HG03103 (cell line): ENCODE measurements around the gene ZBED1.
"Not testable (repeated sequence)": the region's sequence is repeated elsewhere in the genome, so short reads cannot be mapped to it uniquely, and the experiment has no call there.

Experiments
- ATAC-seq: cut with Tn5 transposase; IDR thresholded peaks from one replicate; pipeline ENCODE4 v1.9.1; 2021; ENCODE audit warnings: low read depth; ENCODE audit not compliant: unreplicated experiment

The ZBED1 gene

DNA sequence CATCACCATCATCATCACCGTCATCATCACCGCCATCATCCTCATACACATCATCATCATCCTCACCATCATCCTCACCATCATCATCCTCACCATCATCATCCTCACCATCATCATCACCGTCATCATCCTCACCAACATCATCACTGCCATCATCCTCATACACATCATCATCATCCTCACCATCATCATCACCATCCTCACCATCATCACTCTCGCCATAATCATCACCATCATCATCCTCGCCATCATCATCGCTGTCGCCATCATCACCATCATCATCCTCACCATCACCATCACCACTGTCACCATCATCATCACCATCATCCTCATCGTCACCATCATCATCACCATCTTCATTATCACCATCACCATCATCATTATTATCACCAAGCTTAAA, 19.8 kb upstream of the ZBED1 start:
- no peak for ATAC-seq

DNA sequence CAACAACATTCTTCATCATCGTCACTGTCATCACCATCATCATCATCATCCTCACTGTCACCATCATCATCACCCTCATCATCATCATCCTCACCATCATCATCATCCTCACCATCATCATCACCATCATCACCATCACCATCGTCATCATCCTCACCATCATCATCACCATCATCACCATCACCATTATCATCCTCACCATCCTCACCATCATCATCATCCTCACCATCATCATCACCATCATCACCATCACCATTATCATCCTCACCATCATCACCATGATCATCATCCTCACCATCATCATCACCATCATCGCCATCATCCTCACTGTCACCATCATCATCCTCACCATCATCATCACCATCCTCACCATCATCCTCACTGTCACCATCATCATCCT, 18.9 kb upstream of the ZBED1 start:
- not testable (repeated sequence) for ATAC-seq

DNA sequence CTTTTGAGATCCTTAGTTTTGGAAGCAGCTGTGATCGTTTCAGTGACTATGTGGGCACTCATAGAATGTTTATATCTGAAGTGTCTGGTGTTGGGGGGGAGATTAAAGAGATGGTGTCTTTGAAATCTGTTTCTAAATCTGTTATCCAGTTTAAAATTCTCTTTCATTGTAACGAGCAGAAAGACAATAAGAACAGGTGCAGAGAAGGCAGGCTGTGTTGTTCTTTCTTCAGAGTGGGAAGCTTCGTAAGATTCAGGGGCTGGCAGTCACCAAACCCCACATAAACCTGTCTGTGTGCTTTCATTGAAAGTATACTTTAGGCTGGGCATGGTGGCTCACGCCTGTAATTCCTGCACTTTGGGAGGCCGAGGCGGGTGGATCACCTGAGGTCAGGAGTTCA, 16.3 kb upstream of the ZBED1 start:
- no peak for ATAC-seq

DNA sequence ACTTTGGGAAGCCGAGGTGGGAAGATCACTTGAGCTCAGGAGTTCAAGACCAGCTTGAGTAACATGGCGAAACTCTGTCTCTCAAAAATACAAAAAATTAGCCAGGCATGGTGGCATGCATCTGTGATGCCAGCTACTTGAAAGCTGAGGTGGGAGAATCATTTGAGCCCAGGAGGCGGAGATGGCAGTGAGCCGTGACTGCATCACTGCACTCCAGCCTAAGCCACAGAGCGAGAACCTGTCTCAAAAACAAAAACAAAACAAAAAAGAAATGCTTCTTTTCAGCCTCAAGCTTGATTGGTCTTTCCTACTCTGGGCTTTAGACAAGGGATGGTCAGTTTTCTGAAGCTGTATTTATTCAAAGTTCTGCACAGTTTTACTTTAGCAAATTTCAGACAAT, 15.8 kb upstream of the ZBED1 start:
- peak; percentile 42 for ATAC-seq

DNA sequence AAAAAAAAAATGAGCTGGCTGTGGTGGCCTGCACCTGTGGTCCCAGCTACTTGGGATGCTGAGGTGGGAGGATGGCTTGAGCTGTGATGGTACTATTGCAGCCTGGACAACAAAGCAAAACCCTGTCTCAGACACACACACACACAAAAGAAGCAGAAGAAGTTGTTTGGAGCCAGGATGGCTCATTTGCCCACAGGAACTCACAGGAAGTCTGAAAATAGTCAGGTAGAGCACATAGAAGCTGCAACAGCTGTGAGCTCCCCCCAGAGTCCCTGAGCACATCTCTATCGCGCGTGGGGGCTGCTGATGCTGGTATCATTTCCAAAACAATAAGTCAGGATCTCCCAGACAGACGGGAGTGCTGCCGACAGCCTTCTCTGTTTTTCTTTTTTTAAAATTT, 13.4 kb upstream of the ZBED1 start:
- ATAC-seq = peak; percentile 36

DNA sequence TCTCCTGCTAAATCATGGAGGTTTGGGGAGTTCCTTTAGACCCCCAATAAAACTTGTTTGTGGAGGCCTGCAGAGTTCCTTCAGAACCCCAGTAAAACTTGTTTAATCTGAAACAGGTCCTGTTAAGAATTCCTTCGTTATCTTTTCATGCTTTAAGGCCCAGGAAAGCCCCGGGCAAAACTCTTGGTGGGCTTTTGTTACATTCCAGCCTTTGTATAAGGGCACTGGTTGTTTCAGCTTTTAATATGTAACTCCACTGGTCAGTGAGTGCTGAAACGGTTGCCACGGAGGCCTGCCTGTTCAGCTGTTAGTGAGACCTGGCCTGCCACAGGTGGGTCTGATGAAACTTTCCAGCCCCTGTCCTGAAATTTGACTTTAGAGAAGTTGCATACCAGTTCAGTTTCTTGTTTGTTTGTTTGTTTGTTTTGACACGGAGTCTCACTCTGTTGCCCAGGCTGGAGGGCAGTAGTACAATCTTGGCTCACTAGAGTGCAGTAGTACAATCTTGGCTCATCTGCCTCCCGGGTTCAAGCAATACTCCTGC, 12.4 kb upstream of the ZBED1 start:
- ATAC-seq = no peak

DNA sequence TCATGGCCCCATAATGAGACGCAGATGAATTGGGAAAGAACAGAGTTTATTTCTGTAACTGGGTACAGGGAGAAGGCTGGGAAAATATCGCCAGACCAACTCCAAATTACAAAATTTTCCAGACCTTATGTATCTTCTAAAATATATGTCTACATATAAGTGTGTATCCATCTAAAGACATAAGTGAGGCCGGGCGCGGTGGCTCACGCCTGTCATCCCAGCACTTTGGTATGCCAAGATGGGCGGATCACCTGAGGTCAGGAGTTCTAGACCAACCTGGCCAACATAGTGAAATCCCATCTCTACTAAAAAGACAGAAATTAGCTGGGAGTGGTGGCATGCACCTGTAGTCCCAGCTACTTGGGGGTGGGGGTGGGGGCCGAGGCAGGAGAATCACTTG, 11.7 kb upstream of the ZBED1 start:
- no peak for ATAC-seq

DNA sequence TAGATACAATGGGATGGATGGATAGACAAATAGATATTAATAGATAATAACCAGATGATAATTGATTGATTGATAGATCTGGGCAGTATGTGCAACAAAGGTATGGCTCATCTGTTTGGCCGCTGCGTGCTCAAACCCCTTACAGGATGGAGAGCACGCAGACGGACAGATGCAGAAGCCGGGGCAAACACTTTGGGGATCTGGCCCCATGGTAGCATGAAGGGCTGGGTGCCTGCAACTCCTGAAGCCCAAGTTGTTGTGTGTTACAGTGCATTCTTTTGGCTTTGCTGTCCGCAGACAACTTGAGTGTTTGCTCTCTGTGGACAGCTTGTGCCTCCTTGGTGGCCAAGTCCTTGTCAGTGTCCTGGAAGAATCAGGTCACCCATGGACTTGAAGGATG, 10.6 kb upstream of the ZBED1 start:
- no peak for ATAC-seq

DNA sequence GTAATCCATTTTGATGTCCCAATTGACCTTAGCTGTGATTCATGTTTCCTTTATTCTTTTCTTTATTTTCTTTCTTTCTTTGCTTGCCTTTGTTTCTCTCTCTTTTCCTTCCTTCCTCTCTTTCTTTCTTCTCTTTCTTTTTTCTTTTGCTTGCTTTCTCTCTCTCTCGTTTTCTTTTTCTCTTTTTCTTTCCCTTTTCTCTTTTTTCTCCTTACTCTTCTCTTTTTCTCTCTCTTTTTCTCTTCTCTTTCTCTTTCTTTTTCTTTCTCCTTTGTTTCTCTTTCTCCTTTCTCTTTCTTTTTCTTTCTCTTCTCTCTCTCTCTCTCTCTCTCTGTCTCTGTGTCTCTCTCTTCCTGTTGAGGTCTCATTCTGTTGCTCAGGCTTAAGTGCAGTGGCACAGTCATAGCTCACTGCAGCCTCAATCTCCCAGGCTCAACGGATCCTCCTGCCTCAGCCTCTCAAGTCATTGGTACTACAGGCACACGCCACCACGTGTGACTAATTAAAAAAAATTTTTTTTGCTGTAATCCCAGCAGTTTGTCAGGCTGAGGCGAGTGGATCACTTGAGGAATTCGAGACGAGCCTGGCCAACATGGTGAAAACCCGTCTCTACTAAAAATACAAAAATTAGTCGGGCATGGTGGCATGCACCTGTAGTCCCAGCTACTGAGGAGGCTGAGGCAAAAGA, 8.0 kb upstream of the ZBED1 start:
- no peak for ATAC-seq

DNA sequence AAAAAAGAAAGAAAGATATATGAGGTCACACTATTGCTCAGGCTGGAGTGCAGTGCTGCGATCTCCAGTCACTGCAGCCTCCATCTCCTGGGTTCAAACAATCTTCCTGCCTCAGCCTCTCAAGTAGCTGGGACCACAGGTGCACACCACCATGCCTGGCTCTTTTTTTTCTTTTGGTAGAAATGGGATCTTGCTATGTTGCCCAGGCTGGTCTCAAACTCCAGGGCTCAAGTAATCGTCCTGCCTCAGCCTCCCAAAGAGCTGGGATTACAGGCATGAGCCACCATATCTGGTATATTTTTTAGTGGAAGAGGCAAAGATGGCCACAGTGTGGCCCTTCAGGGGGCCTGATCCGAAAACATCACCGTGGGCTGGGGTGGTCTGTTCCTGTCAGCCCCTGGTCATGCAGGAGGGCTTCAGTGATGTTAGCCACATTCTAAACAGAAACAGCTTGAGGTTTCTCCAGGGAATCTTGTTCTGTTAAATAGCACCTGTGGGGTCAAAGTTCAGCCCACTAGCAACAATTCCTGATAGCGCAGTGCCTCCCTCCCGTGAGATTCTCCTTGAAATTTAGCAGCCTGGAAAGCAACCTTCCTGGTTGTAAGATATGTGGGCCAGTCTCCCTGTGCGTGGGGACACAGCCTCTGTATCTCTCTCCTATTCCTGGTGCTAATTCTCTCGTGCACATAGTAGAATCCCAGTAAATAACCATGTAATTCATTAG, 7.3 kb upstream of the ZBED1 start:
- no peak for ATAC-seq

DNA sequence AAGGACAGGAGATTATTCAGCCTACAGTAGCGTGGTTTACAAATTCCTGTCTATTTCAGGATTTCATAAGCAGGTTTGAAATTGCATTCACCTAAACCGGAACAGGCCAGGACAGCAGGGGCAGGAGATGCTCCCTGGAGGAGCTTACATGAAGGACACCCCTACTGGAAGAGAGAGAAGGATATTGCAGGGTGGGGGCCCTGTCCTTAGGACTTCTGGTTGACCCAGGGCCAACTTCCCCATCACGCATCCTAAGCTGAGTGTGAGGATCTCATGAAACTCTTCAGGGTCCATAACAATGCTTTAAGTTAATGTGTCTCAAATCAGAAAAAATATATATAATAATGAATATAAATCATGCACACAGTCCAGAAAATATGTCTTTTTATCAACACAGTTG, 6.4 kb upstream of the ZBED1 start:
- ATAC-seq = no peak

DNA sequence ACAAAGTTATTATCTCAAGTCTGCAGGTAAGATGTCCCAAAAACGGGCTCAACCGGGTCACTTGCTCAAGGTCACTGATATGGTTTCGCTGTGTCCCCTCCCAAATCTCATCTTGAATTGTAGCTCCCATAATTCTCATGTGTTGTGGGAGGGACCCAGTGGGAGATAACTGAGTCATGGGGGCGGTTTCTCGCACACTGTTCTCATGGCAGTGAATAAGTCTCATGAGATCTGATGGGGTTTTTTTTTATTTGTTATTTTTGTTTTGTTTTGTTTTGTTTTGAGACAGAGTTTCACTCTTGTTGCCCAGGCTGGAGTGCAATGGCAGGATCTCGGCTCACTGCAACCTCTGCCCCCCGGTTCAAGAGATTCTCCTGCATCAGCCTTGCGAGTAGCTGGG, 4.6 kb upstream of the ZBED1 start:
- not testable (repeated sequence) for ATAC-seq

DNA sequence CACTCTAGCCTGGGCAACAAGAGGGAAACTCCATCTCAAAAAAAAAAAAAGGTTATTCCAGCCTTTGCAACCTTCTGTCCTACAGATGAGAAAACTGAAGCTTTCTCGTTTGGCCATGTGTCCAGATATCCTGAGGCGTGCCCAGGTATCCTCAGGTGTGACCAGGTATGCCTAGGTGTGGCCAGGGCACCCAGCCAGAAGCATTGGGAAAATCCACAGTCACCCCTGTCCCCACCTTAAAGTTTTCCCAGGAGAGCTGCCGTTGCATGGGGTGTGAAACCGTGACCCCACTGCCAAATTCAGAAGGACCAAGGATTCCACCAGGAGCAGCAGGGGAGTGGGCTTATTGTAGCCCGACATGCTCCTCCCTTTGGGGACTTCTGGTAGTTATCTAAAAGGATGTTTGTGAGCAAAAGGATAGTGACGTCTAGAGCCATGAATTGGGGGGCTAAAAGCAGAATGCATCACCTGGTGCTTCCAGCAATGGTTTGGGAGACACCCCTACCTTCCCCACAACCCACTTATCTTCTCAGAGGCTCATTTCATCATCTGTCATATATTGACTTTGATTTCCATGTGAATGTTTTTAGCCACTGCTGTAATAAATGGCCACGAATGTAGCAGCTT, 4.0 kb upstream of the ZBED1 start:
- ATAC-seq = no peak

DNA sequence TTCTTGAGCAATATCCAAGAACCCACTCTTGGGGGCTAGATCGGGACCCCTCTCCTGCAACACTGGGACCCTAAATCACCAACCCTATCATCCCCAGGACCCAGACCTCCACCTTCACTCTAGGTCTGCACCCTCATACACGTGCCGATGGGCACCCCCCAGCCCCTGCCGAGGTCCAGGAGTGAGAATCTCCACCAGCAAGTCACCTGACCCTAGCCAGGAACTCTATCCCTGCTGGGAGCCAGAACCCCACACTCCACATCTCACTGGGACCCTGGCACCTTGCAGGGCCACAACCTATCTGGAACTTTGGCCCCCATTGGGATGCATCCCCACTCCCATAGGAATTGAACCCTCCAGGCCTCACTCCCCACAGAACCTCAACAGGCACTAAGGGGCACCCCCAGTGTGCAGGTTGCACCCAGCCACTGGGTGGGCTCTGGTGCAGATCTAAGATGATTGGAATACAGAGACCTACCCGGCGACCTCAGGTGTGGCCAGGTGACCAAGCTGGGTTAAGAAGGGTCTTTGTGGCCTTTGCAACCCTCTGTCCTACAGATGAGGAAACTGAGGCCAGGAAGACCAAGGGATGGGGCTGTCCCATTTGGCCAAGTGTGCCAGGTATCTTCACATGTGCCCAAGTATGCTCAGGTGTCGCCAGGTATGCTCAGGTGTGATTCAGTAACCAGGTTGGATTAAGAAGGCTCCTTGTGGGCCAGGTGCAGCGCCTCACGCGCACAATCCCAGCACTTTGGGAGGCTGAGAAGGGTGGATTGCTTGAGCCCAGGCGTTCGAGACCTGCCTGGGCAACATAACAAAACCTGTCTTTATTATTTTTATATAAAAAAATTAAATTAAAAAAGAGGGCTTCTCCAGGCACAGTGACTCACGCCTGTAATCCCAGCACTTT, 3.1 kb upstream of the ZBED1 start:
- ATAC-seq = no peak

DNA sequence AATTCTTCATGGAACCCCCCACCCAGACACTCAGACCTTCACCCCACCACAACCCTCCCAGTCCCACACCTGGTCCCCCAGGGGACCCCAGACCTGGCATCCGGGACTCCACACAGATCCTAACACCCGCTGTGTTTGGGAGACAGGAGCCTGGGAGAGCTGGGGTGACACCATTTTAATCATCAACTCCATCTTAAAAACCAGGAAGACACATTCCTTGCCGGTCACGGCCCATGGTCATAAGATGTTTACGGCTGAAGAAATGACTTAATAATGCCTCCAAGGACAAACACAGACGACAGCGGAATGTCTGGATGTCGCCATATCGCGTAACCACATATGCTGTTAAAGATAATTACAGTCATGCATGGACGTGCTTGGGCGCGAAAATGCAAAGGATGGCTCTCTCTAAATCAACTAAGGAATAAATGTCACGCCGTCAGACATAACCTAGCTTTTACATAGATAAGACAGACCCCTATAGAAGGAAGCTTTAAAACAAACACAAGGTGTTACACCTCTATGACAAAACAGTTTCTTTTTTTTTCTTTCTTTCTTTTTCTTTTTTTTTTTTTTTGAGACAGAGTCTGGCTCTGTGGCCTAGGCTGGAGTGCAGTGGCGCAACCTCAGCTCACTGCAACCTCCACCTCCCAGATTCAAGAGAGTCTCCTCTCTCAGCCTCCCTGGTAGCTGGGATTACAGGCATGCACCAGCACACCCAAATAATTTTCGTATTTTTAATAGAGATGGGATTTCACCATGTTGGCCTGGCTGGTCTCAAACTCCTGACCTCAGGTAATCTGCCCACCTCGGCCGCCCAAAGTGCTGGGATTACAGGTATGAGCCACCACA, 2.1 kb upstream of the ZBED1 start:
- no peak for ATAC-seq

DNA sequence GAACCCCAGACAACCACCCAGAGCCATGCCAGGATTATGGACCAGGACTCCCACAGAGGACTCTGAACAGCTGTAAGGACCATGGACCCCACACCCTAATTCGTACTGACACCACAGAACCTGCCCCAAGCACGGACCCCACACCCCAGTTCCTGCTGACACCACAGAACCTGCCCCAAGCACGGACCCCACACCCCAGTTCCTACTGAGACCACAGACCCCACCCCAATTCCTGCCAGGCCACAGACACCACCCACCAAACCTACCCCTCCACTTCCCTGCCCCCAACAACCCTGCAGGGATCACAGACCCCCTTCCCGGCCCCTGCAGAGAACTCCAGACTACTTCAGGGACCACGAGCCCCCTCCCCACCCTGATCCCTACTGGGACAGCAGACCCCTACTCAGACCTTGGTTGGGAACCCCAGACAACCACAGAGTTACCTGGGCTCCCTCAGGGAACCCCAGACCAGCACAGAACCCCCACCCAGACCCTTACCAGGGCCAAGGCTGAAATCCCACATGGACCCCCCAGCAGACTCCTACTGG, 1.4 kb upstream of the ZBED1 start:
- no peak for ATAC-seq

DNA sequence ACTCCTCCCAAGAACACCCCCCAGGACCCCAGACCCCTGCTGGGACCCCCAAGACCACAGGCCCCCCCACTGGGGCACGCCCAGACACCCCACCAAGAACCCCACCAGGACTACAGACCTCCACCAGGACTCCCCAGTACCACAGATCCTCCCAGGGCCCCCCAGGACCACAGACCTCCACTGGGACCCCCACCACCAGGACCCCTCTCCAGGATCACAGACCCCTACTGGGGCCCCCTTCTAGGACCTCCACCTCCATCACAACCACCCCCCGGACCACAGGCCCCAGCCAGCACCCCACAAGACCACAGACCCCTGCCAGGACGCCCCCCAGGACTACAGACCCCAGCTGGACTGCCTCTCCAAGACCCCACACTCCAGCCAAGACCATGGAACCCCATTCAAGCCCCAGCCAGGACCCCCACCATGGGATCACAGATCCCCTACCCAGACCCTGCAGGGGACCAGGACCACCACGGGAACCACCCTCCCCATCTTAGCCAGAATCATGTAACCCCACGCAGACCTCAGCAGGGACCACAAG, 855 bp upstream of the ZBED1 start:
- ATAC-seq = no peak

DNA sequence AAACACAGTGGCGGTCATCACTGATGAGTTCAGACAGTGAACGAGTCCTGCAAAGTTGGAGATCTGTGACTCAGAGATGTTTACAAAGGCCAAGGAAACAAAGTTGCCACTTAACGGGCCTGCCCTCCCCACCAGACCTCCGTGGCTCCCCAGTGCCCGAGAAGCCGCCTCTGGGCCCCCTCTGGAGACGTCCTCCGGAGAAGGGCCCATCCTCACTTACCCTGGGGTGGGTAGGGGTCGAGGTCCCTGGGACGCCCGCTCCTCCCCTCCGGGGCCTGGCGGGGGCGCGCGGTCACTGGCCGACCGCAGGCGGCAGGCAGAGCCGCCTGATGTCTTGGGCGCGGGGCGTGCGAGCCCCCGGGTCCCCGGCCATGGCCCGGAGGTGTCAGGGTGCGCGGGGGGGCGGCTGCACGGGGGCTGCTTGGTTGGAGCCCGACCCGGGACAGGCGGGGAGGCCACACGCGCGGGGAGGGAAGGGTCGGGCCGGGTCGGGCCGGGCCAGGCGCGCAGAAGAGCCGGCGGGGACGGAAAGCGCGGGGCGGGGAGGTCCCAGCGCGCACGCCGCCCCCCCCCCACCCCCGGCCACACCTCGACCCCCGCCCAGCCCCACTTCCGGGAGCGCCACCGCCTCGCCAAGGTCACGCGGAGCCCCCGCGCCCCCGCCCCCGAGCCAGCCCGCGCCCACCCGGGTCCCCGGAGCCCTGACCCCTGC, 529 bp downstream of the ZBED1 start:
- peak; percentile 48 for ATAC-seq

DNA sequence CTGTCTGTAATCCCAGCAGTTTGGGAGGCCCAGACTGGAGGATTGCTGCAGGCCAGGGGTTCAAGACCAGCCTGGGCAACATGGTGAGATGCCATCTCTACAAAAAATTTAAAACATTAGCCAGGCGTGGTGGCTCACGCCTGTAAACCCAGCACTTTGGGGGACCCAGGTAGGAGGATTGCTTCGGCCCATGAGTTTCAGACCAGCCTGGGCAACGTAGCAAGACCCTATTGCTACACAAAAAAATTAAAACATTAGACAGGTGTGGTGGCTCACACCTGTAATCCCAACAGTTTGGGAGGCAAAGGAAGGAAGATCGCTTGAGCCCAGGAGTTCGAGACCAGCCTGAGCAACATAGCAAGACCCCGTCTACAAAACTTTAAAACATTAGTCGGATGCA, 1.3 kb downstream of the ZBED1 start:
- ATAC-seq = no peak
